ENCODE results near the gene DGLUCY.

- TF ChIP-seq POLR2A (IDR thresholded peaks at IDR 0.05; ENCODE audit: low read depth, low read length) (peak; percentile 89), SPI1 (IDR thresholded peaks at IDR 0.05; ENCODE audit: low read depth, low read length) (peak; percentile 61), POLR2AphosphoS5 (IDR thresholded peaks at IDR 0.05; ENCODE audit: low read depth, low read length) (peak; percentile 74), TAF1 (IDR thresholded peaks at IDR 0.05; ENCODE audit: low read depth, low read length) (peak; percentile 70)
These were observed 114.5 kb downstream of the DGLUCY start for GRCh38 chr14:91228112-91229004.

Data from GM12891 (cell line).